ENCODE results near the gene THBS3. TPM values are rescaled to one million over a fixed set of nuclear protein-coding genes. Genes with fewer than 3 reads are reported as not detected.

The THBS3 gene
- total and polyA plus RNA-seq, 9 of the 15 experiments (the other 6 are each of a cell fraction or from before 2014, with no cell fraction given): 0.59 to 8.3 (median 3.2) TPM

DNA sequence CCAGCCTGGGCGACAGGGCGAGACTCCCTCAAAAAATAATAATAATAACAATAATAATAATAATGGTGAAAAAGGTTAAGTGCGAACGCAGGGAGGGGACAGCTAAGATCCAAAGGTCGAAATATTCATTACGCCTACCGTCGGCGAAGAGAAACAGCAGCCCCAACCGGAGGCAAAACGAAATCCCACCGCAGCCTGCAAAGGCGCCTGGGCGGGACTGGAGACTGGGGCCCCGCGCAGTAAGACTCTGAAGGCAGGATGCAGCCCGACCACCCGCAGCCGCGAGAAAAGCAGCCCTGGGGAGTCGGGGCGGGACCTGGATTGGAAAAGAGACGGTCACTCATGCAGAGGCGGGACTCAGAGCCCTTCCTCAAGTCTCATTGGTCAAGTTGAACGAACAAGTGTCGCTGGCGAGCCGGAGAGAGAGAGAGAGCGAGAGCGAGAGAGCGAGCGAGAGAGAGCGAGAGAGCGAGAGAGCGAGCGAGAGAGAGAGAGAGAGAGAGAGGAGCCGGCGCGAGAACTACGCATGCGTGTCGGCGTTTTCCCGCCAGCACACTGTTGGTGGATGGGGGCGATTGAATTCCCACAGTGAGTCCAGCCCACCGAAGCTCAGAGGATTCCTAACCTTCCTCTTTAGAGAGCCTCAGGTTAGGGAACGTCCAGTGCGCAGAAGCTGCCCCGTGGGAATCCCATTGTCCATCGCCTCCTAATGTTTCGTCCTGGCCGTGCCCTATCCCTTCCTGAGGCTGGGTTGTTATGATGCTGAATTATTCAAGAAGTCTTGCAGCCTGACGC, 36.9 kb upstream of the THBS3 start (continued):
- TF ChIP-seq, protein P1, sequence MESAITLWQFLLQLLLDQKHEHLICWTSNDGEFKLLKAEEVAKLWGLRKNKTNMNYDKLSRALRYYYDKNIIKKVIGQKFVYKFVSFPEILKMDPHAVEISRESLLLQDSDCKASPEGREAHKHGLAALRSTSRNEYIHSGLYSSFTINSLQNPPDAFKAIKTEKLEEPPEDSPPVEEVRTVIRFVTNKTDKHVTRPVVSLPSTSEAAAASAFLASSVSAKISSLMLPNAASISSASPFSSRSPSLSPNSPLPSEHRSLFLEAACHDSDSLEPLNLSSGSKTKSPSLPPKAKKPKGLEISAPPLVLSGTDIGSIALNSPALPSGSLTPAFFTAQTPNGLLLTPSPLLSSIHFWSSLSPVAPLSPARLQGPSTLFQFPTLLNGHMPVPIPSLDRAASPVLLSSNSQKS (CRISPR knock-in tag; IDR thresholded peaks at IDR 0.05): no peak
- peak; percentile 85 for TF ChIP-seq IRF9 (tag; IDR thresholded peaks at IDR 0.05)
- peak; percentile 38 to 51; a peak in 1 of 4 replicates for TF ChIP-seq ETV6 (IDR thresholded peaks at IDR 0.05; ENCODE audit: borderline replicate concordance in 1 of 2, low read depth in 2 of 2, low read length in 1 of 2)
- TF ChIP-seq ETV6 (CRISPR knock-in tag; IDR thresholded peaks at IDR 0.05; ENCODE audit: borderline replicate concordance): no peak
- no peak for TF ChIP-seq HOXB6 (CRISPR knock-in tag; IDR thresholded peaks at IDR 0.05; ENCODE audit: borderline replicate concordance)
- no peak for TF ChIP-seq HSF4 (CRISPR knock-in tag; IDR thresholded peaks at IDR 0.05; ENCODE audit: borderline replicate concordance)
- no peak for TF ChIP-seq PREB (CRISPR knock-in tag; IDR thresholded peaks at IDR 0.05)
- 0 out of 2 replicates have a peak, but pooled peaks have one; percentile 57 for TF ChIP-seq STAT6 (CRISPR knock-in tag; IDR thresholded peaks at IDR 0.05)
- TF ChIP-seq ID3 (CRISPR knock-in tag; IDR thresholded peaks at IDR 0.05): no peak
- peak; percentile 98 for TF ChIP-seq ID3 (tag; IDR thresholded peaks at IDR 0.05)
- TF ChIP-seq BHLHE40 (IDR thresholded peaks at IDR 0.05; ENCODE audit: low read length): peak; percentile 69
- TF ChIP-seq, protein P2, sequence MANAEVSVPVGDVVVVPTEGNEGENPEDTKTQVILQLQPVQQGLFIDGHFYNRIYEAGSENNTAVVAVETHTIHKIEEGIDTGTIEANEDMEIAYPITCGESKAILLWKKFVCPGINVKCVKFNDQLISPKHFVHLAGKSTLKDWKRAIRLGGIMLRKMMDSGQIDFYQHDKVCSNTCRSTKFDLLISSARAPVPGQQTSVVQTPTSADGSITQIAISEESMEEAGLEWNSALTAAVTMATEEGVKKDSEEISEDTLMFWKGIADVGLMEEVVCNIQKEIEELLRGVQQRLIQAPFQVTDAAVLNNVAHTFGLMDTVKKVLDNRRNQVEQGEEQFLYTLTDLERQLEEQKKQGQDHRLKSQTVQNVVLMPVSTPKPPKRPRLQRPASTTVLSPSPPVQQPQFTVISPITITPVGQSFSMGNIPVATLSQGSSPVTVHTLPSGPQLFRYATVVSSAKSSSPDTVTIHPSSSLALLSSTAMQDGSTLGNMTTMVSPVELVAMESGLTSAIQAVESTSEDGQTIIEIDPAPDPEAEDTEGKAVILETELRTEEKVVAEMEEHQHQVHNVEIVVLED (CRISPR knock-in tag; IDR thresholded peaks at IDR 0.05): peak; percentile 89
- TF ChIP-seq HMG20A (CRISPR knock-in tag; conservative IDR thresholded peaks at IDR 0.05): no peak; the same call in 1 of the 2 replicates
- TF ChIP-seq ZSCAN32 (CRISPR knock-in tag; IDR thresholded peaks at IDR 0.05): no peak
- no peak for TF ChIP-seq ZNF184 (CRISPR knock-in tag; IDR thresholded peaks at IDR 0.05)
- TF ChIP-seq ZNF146 (CRISPR knock-in tag; IDR thresholded peaks at IDR 0.05; ENCODE audit: unreplicated experiment): no peak
- no peak for TF ChIP-seq CBX8 (IDR thresholded peaks at IDR 0.05; ENCODE audit: borderline replicate concordance, extremely low read depth, low read depth, low read length, poor library complexity, severe bottlenecking)
- TF ChIP-seq ELF1 (tag; IDR thresholded peaks at IDR 0.05): peak; percentile 78
- no peak for TF ChIP-seq TCF7L2 (IDR thresholded peaks at IDR 0.05; ENCODE audit: low read depth, low read length)
